NCI-H2029 treated with DMSO at 0.1 percent for 48 hours (cell line): Measurements from ENCODE around the gene LTO1.
"Not testable (repeated sequence)": the region's sequence is repeated elsewhere in the genome, so short reads cannot be mapped to it uniquely, and the experiment has no call there.

ENCODE experiments used
- DNase-seq: peaks from one replicate; lab custom pipeline; 2025; lab: John Stamatoyannopoulos, UW

LTO1 gene

DNA sequence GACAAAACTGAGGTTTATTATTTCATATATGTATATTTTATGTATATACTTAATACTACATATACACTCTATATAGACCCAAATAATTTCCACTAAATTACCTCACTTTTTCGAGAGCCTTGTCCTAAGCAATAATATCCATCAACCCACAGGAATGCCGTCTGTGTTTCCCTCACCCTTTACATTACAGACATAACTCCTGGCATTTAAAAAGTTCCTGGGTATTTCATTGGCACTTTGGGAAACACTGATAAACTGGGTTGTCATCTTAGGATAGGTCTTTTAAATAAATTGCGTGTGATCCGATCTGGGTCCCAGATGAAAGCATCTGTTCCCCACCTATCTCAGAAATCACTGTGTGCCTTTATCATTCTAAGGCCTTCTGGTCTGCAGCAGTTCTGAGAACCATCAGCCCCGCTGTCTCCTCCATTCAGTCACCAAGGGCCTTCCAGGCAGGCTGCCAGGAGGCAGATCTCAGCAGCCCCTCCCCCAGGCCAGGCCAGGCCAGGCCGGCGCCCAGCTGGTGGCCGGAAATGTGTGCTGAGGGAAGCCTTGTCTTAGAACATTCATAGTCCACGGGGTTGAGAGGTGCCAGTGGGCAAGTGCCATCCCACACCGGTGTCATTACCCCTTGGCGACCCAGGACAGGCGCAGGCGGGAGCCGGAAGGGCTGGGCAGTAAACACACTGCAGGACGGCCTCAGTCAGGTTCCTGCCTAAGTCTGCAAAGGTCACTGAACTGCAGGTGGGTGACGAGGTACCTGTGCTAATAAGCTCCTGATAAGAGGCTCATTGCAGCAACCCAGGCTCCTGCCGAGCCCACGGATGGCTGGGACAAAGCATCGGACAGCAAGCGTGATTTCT is 25.4 kb upstream of the LTO1 start:
- peak; percentile 79 for DNase-seq

- DNase-seq: peak; percentile 50
Measured at GRCh38 chr11:69699213-69699612, 24.1 kb upstream of the LTO1 start.

- DNase-seq: no peak
Measured at GRCh38 chr11:69698362-69698761, 23.2 kb upstream of the LTO1 start.

GRCh38 chr11:69697861-69698260 is 22.7 kb upstream of the LTO1 start:
- DNase-seq: no peak

- no peak for DNase-seq
Measured at GRCh38 chr11:69697469-69697843, 22.3 kb upstream of the LTO1 start.

DNA sequence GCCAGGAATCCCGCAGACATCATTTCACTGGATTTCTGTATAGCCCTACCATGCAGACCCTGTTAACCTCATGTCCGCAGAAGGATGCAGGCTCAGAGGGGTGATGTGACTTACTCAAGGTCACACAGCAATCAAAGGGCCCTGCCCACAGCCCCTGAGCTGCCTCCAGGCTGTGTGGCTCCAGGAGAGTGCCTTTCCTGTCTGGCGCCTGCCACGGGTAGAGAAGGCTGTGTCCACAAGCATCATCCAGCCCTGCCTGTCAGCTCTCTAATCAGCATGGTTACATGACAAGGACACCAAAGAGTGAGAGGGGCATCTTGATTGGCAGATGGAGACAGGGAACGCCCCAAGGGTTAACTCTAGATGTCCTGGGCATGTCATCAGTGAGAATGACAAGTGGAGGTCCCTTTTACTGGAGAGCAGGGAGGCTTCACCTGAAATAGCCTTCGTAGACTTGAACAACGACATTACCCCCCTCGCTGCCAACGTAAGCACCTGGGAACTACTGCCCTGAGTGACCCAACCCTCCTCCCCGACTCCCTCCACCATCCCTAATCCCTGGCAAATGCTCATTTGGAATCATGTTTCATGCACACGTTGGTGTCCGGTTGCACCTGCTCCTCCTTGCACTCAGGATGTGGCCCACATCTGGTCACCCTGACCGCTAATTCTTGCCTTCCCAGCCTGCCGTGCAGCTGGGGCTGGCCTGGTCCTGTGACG is 21.8 kb upstream of the LTO1 start:
- DNase-seq: peak; percentile 81

- not testable (repeated sequence) for DNase-seq
Measured at GRCh38 chr11:69695995-69696394, 20.8 kb upstream of the LTO1 start.

DNA sequence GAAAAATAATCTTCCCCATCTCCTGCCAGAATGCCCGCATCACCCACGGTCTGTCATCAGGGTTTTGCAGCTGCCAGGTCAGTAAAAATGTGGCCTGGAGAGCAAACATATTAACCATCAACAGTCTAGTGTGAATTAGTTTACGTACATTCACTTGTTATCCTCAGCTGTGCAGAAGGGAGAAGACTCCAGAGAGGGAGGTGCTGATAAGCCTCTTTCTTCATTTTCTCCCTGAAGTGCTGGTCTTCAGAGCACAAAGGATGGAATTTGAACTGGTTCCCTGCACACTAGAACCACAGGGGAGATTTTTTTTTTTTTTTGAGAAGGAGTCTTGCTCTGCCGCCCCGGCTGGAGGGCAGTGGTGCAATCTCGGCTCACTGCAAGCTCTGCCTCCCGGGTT is 20.4 kb upstream of the LTO1 start:
- no peak for DNase-seq

GRCh38 chr11:69694781-69695180 is 19.6 kb upstream of the LTO1 start:
- no peak for DNase-seq

- no peak for DNase-seq
Measured at GRCh38 chr11:69692422-69692821, 17.3 kb upstream of the LTO1 start.

- no peak for DNase-seq
Measured at GRCh38 chr11:69691463-69691862, 16.3 kb upstream of the LTO1 start.

GRCh38 chr11:69689484-69690319 is 14.5 kb upstream of the LTO1 start:
- no peak for DNase-seq

- peak; percentile 22 for DNase-seq
Measured at GRCh38 chr11:69687969-69688771, 13.0 kb upstream of the LTO1 start.

- DNase-seq: no peak
Measured at GRCh38 chr11:69686856-69687255, 11.7 kb upstream of the LTO1 start.

- no peak for DNase-seq
Measured at GRCh38 chr11:69686452-69686851, 11.3 kb upstream of the LTO1 start.

- no peak for DNase-seq
Measured at GRCh38 chr11:69685348-69685747, 10.2 kb upstream of the LTO1 start.

DNA sequence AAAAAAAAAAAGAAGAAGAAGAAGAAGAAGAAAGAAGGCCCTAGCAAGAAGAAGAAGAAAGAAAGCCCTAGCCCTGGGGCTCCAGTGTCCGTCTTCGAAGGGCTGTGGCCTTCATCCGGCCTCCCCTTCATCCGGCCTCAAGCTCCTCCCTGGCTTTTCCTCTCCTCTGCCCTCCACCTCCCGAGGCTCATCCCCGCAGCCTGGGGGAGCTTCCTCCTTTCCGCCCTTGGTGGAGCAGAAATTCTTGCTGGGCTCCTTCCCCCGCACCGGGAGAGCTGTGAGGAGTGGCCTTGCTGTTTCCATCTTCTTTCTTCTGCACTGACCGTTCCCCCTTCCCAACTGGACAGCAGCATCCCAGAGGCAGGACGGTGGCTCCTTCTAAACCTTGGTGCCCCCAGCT is 9.5 kb upstream of the LTO1 start:
- no peak for DNase-seq

GRCh38 chr11:69683764-69684333 is 8.7 kb upstream of the LTO1 start:
- no peak for DNase-seq

DNA sequence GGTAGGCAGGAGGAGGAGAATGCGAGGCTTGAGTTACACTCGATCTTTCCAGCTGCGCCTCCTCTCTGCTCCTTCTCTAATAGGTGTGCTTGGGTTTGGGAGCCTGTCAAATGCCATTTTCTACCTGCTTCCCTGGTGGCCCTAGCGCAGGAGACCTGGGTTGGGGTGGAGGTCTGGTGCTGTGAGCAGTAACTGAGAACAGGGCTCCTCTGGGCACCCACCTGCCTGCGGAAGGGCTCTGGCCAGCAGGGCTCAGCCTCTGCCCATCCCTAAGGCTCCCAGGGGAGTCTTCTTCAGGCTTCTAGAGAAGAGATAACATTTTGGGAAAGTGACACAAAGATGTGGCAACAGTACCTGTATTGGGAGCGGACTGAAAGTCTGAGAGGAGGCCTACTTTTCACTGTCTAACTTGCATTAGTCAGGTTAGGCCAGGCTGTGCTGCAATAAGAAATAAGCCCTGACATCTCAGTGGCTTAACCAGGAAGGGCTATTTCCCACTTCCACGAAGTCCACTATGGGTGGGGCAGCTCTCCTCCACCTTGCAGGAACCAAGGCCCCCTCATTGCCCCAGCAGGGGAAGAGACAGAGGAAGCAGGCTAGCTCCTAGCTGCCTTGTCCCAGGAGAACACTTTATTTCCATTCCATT is 7.7 kb upstream of the LTO1 start:
- no peak for DNase-seq

GRCh38 chr11:69682221-69682620 is 7.1 kb upstream of the LTO1 start:
- DNase-seq: no peak

GRCh38 chr11:69680688-69681087 is 5.5 kb upstream of the LTO1 start:
- no peak for DNase-seq
